Right cardiac atrium (tissue), 5 donors: Measurements from ENCODE around the gene CCSER1. TPM values are rescaled to one million over a fixed set of nuclear protein-coding genes. Genes with fewer than 3 reads are reported as not detected.

Source experiments
- ATAC-seq, 2 donors: fragments of 200-7000 bp; cut with Tn5 transposase; one replicate each; pipeline versions ENCODE4 v1.8.0 to v1.9.1; 2020; ENCODE audit warnings: moderate library complexity in 2 of 2, mild to moderate bottlenecking in 1 of 2
- DNase-seq, 3 donors: peaks; one replicate each; pipeline ENCODE4 v3.0.0-alpha.2; 2020
- H3K27ac ChIP-seq: one replicate; pipeline ENCODE4 v1.5.1; 2013; ENCODE audit warnings: mild to moderate bottlenecking, low read length, control low read depth, moderate library complexity
- H3K27me3 ChIP-seq: one replicate; pipeline ENCODE4 v1.6.1; 2013; ENCODE audit not compliant: control insufficient read depth, insufficient read depth
- H3K4me1 ChIP-seq: one replicate; pipeline ENCODE4 v1.6.1; 2013; ENCODE audit warnings: low read length; ENCODE audit not compliant: control insufficient read depth, insufficient read depth
- H3K4me3 ChIP-seq: one replicate; pipeline ENCODE4 v1.5.1; 2013; ENCODE audit warnings: low read length, control low read depth
- H3K9me3 ChIP-seq: one replicate; pipeline ENCODE4 v1.6.1; 2013; ENCODE audit warnings: low read length; ENCODE audit not compliant: control insufficient read depth
- WGBS: extraction: QIAGEN DNeasy Blood & Tissue Kit; methylation state at CpG from one replicate; pipeline ENCODE4 v1.1.7; 2013; 5-methylcytosine and 5-hydroxymethylcytosine counted together
- intact Hi-C, 4 donors: fragments of 100-400 bp; cut with DNase I; formaldehyde crosslinking; loops; one replicate each; pipeline versions ENCODE4 v1.11.0 to v1.14.0; 2022 to 2023
- polyA plus RNA-seq: library from polyadenylated mRNA; stranded (reverse); fragments of 200-250 nt; gene quantifications from one replicate; pipeline ENCODE4 v1.2.3, GENCODE V29; 2013
- total RNA-seq, 4 donors: library from RNA; stranded (reverse); fragmentation: NEBNext Ultra II Directional; extraction: Animal tissue kit (Norgen Biotek cat#: 25700); gene quantifications; one replicate each; pipeline ENCODE4 v1.2.1, GENCODE V29; 2021
- donor health status: healthy with polysubstance abuse.
- donor health status: DM: no; HTN: yes; CAD: no.
- donor health status: DM: no; HTN: no; CAD: no.
- donor health status: DM: no; HTN: yes; CAD: no; lungs with severe emphysema.
- donor health status: DM: yes; HTN: yes; CAD: no.

CCSER1 gene
- total and polyA plus RNA-seq, 5 donors = 2.7 to 12.9 (median 10.4) TPM

- ATAC-seq (no peak), DNase-seq (no peak)
- H3K27me3 ChIP-seq = no peaks in the 10 kb centered on the region
- no peaks in the 10 kb centered on the region for H3K4me1 ChIP-seq
- H3K9me3 ChIP-seq = no peaks in the 10 kb centered on the region
- WGBS = 61% methylated on average over 1 of the region's 1 CpG
- H3K27ac ChIP-seq = no peak overlapping the region
- no peak overlapping the region for H3K4me3 ChIP-seq
- intact Hi-C loops = no loop called here
Measured at GRCh38 chr4:90769251-90769650, 642.1 kb downstream of the CCSER1 start.

DNA sequence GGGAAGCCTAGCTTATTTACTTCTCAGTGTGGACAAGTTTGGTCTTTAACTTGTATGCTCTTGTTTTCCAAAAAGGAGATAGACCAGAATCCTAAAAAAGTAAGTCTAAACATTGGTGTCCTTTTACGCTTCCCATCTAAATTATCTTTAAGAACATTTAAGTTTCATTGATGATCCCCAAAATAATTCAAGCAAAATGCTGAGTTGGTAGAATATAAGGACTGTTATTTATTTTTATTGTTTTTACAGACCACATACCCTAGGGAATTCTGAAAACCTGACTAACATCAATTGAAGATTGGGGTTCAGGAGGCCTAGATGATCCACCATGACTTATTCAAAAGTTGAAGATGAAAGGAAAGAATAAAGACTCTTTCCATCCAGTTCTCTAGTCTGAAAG lies 653.0 kb downstream of the CCSER1 start:
- Histone ChIP-seq H3K4me1 (no peaks in the 10 kb centered on the region), H3K4me3 (no peak overlapping the region), H3K27ac (no peak overlapping the region), H3K9me3 (no peaks in the 10 kb centered on the region), H3K27me3 (no peaks in the 10 kb centered on the region)
- no peak for DNase-seq
- no peak for ATAC-seq
- intact Hi-C loops = no loop called here
- WGBS = 96% methylated on average over 1 of the region's 1 CpG

DNA sequence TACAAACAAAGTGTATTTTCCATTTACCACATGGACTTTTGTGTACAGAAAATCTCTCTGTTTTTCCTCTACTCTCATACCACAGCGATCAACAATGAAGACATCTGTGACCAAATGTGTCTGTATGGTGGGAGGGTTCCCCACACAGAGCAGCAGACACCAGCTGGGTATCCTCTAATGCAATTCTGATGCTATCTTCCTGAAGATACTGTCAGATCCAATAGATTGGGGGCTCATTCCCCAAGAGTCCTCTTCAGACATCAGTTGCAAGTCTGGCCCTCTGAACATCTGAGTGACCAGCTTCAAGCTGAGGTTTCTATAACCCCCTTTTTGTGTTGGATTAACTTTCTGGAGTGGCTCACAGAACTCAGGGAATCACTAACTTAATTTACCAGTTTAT lies 659.4 kb downstream of the CCSER1 start:
- Histone ChIP-seq H3K9me3 (no peaks in the 10 kb centered on the region), H3K27me3 (no peaks in the 10 kb centered on the region), H3K27ac (no peak overlapping the region), H3K4me3 (no peak overlapping the region), H3K4me1 (no peaks in the 10 kb centered on the region)
- 93% methylated on average over 1 of the region's 1 CpG for WGBS
- no peak for ATAC-seq
- intact Hi-C loops = no loop called here
- no peak for DNase-seq

- no peaks in the 10 kb centered on the region for H3K9me3 ChIP-seq
- H3K27me3 ChIP-seq = no peaks in the 10 kb centered on the region
- ATAC-seq = no peak
- no peak for DNase-seq
- WGBS = 84% methylated on average over 2 of the region's 2 CpGs
- intact Hi-C loops = no loop called here
- no peak overlapping the region for H3K27ac ChIP-seq
- no peaks in the 10 kb centered on the region for H3K4me1 ChIP-seq
- H3K4me3 ChIP-seq = no peak overlapping the region
Measured at GRCh38 chr4:90792696-90793095, 665.5 kb downstream of the CCSER1 start.

DNA sequence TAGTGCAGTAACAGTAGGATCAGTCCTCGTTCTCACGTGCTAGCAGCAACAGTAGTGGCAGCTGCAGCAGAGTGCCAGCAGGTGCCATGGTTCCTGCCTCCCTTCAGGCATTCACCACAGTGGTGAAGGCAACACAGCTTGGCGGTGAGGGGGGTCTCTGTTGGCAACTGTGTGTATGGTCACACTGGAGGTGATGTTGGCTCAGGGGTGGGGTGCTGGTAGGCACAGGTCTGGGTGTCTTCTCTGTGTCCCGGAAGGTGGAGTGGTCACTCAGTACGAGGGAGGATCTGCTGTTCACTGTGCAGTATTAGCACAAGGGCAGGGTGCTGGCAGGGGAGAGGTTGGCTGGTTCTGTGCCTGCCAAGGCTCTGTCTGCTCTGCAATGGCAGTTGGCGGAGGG lies 671.8 kb downstream of the CCSER1 start:
- H3K27me3 ChIP-seq = no peaks in the 10 kb centered on the region
- ATAC-seq = no peak
- intact Hi-C loops = no loop called here
- no peak overlapping the region for H3K27ac ChIP-seq
- H3K4me3 ChIP-seq = no peak overlapping the region
- H3K4me1 ChIP-seq = no peaks in the 10 kb centered on the region
- no peak for DNase-seq
- H3K9me3 ChIP-seq = no peaks in the 10 kb centered on the region
- WGBS = 87% methylated on average over 6 of the region's 6 CpGs

DNA sequence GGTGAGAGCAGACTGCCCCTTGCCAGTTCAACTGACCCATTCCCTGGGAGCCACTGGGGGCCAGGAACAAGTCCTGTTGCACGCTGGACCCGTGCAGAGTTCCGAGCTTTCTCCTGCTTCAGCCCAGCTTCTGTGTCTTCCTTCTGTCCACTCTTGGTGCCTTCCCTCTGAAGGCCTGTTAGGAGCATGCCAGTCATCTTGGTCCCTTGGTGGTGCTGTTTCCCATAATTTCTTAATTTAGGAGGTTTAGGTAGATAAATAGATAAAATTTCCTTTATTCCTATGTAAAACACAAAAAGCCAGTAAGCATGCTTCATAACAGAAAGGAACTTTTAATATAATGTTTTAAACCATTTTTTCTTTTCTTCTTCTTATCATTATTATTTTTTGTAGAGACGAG lies 672.7 kb downstream of the CCSER1 start:
- Histone ChIP-seq H3K4me1 (no peaks in the 10 kb centered on the region), H3K27ac (no peak overlapping the region), H3K9me3 (no peaks in the 10 kb centered on the region), H3K27me3 (no peaks in the 10 kb centered on the region), H3K4me3 (no peak overlapping the region)
- 87% methylated on average over 4 of the region's 4 CpGs for WGBS
- intact Hi-C loops = no loop called here
- DNase-seq = no peak
- ATAC-seq = no peak

DNA sequence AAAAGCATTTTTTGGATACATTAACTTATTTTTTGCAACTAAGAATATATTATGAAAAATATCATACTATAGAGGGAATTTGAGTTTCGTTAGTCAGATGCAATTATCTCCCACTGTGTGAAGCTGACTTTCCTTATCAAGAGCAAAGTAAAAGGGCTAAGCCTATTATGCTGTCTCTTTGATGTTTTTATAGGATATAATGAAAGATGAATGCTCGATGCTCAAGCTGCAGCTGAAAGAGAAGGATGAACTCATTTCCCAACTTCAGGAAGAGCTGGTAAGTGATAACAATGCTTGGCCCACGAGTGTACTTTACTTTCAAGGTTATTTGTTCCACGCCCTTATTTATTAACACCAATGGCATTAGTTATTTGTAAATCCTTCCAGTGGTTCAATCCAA lies 688.4 kb downstream of the CCSER1 start:
- Histone ChIP-seq H3K27ac (no peak overlapping the region), H3K4me3 (no peak overlapping the region), H3K4me1 (no peaks in the 10 kb centered on the region), H3K9me3 (no peaks in the 10 kb centered on the region), H3K27me3 (no peaks in the 10 kb centered on the region)
- WGBS = 42% methylated on average over 4 of the region's 4 CpGs
- intact Hi-C loops = no loop called here
- ATAC-seq = no peak
- no peak for DNase-seq

GRCh38 chr4:90816754-90817153 lies 689.6 kb downstream of the CCSER1 start:
- H3K9me3 ChIP-seq = no peaks in the 10 kb centered on the region
- WGBS = 57% methylated on average over 2 of the region's 2 CpGs
- no peak overlapping the region for H3K27ac ChIP-seq
- H3K4me1 ChIP-seq = no peaks in the 10 kb centered on the region
- no peak overlapping the region for H3K4me3 ChIP-seq
- intact Hi-C loops = no loop called here
- DNase-seq (no peak), ATAC-seq (no peak)
- no peaks in the 10 kb centered on the region for H3K27me3 ChIP-seq

- H3K27ac ChIP-seq = no peak overlapping the region
- DNase-seq = no peak
- 76% methylated on average over 2 of the region's 2 CpGs for WGBS
- intact Hi-C loops = no loop called here
- H3K4me1 ChIP-seq = no peaks in the 10 kb centered on the region
- no peak overlapping the region for H3K4me3 ChIP-seq
- no peak for ATAC-seq
- no peaks in the 10 kb centered on the region for H3K27me3 ChIP-seq
- no peaks in the 10 kb centered on the region for H3K9me3 ChIP-seq
Measured at GRCh38 chr4:90824266-90825150, 697.3 kb downstream of the CCSER1 start.

DNA sequence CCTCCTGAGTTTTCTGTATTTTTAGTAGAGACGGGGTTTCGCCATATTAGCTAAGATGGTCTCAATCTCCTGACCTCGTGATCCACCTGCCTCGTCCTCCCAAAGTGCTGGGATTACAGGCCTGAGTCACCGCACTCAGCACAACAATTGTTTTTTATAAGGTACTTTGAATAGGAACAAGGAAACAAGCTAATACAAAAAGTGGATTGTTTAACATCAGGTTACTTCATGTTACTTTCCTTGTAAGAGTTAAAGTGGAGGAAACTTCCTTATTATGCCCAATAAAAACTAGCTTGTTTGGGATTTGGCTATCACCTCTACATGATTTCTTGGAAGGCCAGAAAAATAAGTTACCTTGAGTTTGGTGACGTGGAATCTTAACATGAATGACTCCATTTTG lies 698.7 kb downstream of the CCSER1 start:
- Histone ChIP-seq H3K4me1 (no peaks in the 10 kb centered on the region), H3K9me3 (no peaks in the 10 kb centered on the region), H3K27ac (no peak overlapping the region), H3K4me3 (no peak overlapping the region), H3K27me3 (no peaks in the 10 kb centered on the region)
- intact Hi-C loops = no loop called here
- no peak for ATAC-seq
- no peak for DNase-seq
- WGBS = 91% methylated on average over 6 of the region's 6 CpGs

GRCh38 chr4:90833706-90834105 lies 706.5 kb downstream of the CCSER1 start:
- Histone ChIP-seq H3K4me1 (no peaks in the 10 kb centered on the region), H3K27me3 (no peaks in the 10 kb centered on the region), H3K4me3 (no peak overlapping the region), H3K27ac (no peak overlapping the region), H3K9me3 (no peaks in the 10 kb centered on the region)
- intact Hi-C loops = no loop called here
- 94% methylated on average over 1 of the region's 1 CpG for WGBS
- ATAC-seq (no peak), DNase-seq (no peak)

GRCh38 chr4:90837241-90837640 lies 710.0 kb downstream of the CCSER1 start:
- no peak overlapping the region for H3K4me3 ChIP-seq
- 34% methylated on average over 1 of the region's 1 CpG for WGBS
- H3K9me3 ChIP-seq = no peaks in the 10 kb centered on the region
- H3K27me3 ChIP-seq = no peaks in the 10 kb centered on the region
- no peak for DNase-seq
- no peak overlapping the region for H3K27ac ChIP-seq
- intact Hi-C loops = no loop called here
- no peak for ATAC-seq
- no peaks in the 10 kb centered on the region for H3K4me1 ChIP-seq
